SKM-1 (cell line): Measurements from ENCODE around the gene JPT2.

Experiments used
- DNase-seq: peaks from one replicate; lab custom pipeline; 2025; ENCODE audit not compliant: unreplicated experiment; lab: John Stamatoyannopoulos, UW

The JPT2 gene

DNA sequence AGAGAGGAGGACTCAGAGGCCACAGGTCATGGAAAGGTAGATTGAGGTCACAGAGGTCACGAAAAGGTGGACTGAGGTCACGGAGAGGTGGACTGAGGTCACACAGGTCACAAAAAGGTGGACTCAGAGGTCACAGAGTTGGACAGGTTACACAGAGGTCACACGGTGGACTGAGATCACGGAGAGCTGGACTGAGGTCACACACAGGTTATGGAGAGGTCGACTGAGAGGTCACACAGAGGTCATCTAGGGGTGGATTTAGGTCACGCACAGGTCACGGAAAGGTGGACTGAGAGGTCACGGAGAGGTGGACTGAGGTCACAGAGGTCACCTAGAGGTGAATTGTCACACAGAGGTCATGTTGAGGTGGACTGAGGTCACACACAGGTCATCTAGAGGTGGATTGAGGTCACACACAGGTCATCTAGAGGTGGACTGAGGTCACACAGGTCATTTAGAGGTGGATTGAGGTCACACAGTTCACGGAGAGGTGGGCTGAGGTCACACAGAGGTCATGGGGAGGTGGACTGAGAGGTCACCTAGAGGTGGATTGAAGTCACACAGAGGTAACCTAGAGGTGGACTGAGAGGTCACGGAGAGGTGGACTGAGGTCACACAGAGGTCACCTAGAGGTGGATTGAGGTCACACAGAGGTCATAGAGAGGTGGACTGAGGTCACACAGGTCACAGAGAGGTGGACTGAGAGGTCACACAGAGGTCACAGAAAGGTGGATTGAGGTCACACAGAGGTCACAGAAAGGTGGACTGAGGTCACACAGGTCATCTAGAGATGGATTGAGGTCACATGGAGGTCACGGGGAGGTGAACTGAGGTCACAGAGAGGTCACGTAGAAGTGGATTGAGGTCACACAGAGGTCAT lies 26.7 kb upstream of the JPT2 start:
- no peak for DNase-seq

DNA sequence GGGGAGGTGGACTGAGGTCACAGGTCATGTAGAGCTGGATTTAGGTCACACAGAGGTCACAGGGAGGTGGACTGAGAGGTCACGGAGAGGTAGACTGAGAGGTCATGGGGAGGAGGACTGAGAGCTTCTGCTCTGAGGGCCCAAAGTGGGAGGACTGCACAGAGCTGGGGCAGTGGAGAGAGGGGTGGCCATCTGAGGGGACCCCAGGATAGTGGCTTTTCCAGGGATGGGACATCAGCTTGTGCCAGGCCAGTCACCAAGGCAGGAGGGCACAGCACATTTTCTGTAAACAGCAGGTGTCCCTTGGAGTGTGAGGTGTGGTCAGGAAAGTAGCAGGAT lies 26.1 kb upstream of the JPT2 start:
- DNase-seq = no peak

DNA sequence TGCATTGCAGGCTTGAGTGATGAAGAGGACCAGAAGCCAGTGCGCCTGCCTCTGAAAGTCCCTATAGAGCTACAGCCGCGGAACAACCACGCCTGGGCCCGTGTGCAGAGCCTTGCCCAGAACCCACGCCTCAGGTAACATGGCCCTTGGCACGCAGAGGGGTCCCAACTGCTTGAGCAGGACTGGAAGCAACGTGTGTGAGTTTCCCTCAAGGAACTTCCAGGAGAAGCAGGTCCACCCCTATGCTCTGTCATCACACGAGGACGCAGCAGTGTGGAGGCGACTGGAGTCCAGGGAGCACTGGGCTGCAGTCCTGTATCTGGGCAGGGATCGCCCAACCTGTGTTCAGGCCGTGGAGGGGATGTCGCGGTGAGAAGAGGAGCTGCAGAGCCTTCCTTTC lies 25.1 kb upstream of the JPT2 start:
- no peak for DNase-seq

DNA sequence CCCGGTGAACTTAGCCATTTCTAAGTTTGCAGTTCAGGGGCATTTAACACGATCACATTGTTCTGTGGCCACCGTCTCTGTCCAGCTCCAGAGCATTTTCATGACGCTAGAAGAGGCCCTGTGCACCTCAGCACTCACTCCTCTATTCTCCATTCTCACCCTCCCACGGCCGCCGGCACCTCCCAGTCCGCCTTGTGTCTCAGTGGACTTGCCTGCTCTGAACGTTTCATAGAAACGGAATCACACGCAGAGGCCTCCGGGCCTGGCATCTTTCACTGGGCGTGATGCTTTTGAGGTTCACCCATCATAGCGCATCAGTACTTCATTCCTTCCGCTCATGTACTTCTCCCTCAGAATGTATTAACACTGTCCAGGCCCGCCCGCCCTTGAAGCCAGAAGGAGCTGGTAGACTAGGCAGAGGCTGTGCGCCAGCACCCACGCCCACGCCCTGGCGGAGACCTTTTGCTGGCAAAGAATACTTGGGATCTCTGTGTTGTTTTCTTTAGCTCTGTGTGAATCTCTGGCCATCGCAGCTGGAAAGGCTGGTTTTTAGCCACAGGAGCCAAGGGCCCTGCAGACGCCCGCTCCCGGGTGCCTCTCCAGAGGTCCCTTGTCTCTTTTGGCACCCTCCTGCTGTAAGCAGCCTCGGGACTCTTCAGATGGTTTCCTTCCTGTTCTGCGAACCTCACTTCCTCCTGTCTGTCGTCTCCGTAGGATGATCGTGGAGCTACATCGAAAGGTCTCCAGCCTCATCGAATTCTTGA lies 23.4 kb upstream of the JPT2 start:
- no peak for DNase-seq

DNA sequence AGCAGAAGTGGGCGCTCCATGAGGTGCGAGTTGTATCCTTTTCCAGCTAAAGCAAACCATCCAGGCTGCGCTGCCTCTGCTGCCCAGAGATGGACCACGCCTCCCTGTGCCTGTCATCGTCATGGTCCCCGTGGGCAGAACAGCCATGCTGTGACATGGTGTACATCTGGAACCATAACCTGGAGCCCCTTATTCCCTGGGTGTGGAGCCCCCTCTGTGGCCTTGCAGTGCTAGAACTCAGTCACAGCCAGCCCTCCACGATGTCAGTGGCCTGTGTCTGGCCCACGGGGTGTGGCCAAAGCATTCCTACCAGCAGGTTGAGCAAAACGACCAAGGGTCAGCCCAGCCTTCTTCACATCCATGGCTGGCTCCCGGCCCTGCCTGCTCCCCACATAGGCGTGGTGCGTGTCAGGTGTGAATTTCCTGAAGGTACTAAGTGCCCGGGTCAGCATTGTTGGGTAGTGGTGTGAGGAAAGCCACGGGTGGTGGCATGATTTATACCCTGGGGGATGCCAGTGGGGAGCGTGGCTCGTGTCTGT lies 22.7 kb upstream of the JPT2 start:
- no peak for DNase-seq

DNA sequence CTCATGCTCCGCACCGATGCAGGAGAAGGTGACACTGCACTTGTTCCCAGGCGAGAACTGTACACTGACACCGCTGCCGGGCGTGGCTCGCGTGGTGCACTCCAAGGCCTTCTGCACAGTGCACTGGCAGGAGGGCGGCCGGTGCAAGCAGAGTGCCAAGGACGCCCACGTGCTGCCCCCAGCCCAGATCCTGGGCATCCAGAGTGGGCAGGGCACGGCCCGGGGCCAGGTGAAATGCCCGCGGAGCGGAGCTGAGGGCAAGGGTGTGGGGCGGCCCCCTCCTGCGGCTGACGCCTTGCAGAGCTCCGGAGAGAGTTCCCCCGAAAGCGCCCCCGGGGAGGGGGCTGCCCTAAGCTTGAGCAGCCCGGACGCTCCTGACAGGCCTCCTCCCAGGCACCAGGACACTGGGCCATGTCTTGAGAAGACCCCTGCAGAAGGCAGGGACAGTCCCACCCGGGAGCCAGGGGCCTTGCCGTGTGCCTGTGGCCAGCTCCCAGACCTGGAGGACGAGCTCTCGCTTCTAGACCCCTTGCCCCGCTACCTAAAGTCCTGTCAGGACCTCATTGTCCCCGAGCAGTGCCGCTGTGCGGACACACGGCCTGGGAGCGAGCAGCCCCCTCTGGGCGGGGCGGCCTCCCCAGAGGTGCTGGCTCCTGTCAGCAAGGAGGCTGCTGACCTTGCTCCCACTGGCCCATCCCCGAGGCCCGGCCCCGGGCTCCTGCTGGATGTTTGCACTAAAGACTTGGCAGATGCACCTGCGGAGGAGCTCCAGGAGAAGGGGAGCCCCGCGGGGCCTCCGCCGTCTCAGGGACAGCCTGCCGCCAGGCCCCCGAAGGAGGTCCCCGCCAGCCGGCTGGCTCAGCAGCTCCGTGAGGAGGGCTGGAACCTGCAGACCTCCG lies 21.9 kb upstream of the JPT2 start:
- no peak for DNase-seq

DNA sequence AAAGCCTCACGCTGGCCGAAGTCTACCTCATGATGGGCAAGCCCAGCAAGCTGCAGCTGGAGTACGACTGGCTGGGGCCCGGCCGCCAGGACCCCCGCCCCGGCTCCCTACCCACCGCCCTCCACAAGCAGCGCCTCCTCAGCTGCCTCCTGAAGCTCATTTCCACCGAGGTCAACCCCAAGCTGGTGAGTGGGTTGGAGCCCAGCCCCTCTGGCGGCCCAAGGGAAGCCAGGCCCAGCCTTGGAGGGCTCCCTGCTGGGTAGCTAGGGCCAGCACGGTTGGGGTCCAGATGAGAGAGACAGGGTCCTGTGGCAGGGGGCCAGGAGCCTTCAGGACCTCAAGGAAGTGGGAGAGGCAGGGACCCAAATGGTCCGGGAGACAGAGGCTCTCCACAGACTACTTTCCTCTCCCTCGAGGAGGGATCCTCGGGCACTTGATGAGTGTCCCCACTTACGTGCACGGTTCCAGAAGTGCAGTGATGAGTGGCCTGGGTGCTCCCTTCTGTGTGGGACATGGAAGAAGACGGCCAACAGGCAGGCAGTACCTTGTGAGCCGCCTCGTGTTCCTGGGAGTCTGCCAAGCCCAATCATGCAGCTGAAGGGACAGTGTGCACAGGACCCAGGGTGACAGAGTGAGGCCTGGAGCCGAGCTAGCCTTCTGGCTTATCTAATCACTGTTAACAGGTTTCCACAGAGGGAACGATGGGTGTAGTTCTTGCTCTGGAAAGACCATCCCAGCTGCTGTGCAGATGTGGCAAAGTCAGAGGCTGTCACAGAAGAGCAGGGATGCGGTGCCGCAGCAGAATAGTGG lies 21.1 kb upstream of the JPT2 start:
- DNase-seq = no peak

DNA sequence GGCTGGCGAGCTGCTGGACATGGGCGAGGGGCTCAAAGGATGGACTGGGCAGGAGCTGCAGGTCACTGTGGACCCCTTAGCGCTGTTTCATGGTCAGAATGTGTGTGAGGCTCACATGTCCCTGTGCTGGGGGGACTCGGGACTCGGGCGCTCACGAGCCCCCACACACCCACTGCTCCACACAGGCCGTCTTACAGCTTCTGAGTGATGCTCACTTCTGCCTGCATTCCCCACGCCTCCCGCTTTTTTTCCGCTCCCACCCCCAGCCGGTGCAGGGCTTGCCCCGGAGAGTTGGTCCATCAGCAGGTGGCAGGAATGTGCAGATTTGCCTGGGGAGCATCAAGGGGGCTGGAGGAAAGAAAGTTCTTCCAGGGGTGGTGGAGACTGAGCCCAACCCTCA lies 20.2 kb upstream of the JPT2 start:
- no peak for DNase-seq

DNA sequence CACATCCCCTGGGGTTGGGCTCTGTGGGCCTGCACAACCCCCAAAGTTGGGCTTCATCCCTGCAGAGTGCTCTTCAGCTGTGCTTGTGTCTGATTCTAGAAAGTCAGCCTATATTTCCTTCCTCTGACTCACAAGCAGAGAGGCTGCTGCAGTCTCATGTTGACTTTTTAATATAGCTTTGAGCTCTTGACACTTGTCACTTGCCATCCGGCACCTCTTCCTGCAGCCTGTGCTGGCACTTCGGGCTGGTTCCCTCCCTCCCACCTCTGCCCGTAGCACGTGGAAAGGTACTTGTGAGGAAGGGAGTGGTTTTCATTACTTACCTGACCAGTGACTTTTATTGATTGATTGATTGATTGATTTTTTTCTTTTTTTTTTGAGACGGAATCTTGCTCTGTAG lies 19.0 kb upstream of the JPT2 start:
- DNase-seq = no peak

DNA sequence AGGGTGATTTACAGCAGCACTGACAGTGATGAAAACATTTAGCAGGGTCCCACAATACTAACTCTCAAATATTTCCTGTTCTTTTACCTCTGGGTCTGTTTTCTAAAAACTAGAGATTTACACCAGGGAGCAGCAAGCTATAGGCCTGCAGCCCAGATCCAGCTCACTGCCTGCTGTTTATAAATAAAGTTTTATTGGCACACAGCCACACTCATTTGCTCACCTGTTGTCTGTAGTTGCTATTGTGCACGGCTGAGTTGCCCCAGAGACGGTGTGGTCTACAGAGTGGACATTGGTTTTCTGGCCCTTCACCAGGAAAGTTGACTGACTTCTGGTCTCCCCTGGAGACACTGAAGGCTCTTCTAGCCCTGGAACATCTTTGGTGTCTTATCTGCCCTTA lies 16.3 kb upstream of the JPT2 start:
- no peak for DNase-seq

DNA sequence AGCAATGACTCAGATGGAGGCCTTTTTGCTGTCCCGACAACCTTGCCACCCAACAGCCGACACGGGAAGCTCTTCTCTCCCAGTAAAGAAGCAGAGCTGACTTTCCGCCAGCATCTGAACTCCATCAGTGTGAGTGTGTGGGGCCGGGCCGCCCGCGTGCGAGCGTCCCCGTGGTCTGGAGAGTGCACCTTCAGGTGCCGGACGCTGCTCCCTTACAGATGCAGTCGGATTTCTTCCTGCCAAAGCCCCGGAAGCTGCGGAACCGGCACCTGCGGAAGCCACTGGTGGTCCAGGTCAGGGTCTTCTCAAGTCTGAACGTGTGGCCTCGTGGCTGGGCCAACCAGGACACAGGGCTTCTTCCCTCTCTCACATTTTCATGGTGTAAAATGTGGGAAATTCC lies 15.5 kb upstream of the JPT2 start:
- no peak for DNase-seq

DNA sequence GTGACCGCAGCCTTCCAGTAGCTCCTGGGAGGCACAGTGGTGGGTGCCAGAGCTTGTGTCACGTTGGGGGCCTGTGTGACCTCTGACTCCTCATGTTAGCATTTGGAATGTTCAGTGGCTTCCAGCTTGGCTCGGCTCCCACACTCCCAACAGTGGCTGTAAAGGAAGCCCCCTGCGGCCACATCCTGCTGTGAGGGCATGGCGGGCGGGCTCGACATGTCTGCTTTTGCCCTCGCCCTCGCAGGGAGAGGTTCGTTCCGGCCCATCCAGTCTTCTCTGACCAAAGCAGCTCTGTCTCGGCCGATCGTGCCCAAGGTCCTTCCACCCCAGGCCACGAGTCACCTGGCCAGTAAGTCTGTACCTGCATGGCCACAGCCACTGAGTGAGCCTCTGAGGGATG lies 12.2 kb upstream of the JPT2 start:
- DNase-seq = no peak

DNA sequence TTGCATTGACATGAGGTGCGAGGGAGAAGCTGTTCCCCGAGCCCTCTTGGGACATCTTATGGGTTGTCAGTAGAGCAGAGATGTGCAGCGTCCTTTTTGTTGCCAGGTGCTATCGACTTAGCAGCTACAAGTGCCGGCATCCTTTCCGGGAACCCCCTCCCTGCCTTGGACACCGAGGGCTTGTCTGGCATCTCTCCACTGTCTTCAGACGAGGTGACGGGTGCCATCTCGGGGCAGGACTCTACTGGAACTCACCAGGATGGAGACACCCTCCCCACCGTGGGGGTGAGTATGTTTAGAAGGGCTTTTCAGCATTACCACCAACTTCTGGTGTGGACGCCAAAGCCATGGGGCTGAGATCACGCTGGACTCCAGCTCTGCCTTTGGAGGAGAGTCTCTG lies 11.8 kb upstream of the JPT2 start:
- no peak for DNase-seq

DNA sequence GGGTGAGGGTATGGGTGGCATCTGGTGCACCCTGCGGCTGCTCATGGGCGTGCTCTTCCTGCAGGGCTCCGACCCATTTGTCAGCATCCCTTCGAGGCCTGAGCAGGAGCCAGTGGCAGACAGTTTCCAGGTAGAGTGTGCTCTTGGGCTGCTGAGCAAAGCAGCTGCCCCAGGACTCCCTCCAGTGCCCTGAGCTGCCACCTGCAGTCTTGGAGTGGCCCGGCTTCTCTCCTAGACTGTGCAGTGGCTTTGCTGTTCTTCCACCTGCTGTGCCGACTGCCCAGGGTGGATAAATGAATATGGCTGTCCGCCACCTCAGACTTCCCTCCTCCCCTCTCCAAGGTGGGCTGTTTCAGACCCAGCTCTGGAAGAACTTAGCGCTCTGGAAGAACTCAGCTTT lies 10.8 kb upstream of the JPT2 start:
- DNase-seq = no peak

DNA sequence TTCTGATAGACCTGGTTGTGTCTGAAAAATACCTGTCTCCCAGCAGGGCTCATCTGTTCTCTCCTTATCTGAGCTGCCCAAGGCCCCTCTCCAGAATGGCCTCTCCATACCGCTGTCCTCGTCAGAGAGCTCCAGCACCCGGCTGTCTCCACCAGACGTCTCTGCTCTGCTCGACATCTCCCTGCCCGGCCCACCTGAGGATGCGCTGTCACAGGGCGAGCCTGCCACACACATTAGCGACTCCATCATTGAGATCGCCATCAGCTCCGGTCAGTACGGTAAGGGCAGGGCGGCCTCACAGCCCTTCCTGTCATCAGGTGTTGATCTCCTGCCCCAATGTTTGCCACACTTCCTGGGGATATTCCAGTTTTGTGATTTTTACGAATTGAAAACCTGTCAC lies 10.2 kb upstream of the JPT2 start:
- DNase-seq = no peak

DNA sequence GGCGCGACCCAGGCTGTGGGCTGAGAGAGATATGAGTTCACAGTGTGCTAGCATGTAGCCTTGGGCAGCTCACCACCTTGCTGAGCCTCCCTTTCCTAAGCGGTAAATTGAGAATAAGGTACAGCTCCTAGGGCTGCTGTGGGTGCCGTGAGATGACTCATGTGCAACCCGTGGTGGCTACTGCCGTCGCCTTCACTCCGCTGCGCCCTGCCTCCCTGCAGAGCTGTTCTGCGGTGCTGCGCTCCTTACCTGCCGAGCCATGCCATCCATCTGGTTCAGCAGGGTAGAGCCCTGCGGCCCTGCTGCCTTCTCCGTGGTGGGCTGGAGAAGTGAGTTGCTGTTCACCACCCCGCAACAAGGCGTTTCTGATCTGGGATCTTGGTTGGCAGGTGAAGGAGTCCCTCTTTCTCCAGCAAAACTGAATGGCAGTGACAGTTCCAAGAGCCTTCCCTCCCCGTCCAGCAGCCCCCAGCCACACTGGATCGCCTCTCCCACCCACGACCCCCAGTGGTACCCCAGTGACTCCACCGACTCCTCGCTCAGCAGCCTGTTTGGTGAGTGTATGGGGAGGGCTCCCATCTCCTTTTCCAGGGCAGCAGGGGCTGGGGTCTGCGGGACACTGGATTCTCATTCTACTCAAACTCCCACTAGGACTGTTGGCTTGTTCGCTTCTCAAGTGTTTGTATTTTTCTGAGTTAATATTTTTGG lies 9.3 kb upstream of the JPT2 start:
- no peak for DNase-seq

DNA sequence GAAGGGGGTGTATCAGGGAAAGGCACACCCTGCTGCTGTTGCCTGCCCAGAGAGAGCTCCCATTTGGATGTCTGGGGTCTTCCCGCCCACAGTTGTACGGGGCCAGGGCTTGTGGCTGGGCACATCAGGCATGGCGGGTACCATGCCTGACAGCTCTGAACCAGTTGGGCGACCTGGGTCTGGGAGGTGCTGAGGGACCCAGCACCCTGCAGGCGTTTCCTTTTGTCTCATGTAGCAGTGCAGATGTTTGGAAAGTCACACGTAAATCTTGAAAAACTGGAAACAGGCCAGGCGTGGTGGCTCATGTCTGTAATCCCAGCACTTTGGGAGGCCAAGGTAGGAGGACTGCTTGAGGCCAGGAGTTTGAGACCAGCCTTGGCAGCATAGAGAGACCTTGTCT lies 8.4 kb upstream of the JPT2 start:
- no peak for DNase-seq

DNA sequence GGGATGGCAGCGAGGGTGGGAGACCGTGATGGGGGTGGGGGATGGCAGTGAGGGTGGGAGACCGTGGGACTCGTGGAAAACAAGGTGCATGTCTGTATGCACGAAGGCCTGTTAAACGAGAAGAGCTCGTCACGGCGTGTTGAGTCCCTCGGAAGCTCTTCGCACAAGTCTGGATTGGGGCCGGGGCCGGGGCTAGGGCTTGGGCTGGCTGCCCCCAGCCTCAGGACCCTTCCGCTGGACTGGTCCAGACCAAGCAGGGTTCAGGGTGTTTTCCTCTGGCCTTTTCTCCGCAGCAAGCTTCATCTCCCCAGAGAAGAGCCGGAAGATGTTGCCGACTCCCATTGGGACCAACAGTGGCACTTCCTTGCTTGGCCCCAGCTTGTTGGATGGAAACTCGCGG lies 7.7 kb upstream of the JPT2 start:
- DNase-seq = no peak

DNA sequence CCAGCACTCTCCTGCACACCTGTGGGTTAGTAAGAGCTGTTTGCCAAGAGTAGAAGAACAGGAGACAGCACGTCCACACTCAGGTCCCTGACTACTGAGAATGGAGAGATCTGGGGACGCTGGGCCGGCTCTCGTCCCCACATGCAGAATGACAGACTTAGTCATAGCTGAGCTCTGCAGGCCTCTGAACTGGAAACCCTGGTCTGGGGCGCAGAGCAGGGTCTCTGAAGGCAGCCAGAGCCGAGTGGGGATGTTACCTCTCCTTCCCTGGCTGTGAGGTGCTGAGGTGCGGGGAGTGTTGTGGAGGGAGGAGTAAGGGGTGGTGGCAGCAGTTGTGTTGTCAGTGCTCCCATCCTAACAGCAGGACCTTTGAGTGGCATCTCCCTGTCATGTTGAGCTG lies 7.2 kb upstream of the JPT2 start:
- DNase-seq = no peak
